K562 (cell line): ENCODE measurements around the gene SEC14L5. TPM values are rescaled to one million over a fixed set of nuclear protein-coding genes. Genes with fewer than 3 reads are reported as not detected.

ENCODE experiments used
- ATAC-seq: fragments of 200-7000 bp; cut with Tn5 transposase; 3 replicates; pipeline ENCODE4 v1.9.1; 2020; ENCODE audit warnings: moderate library complexity
- BruUV-seq: library from RNA; stranded (reverse); fragments of 400-500 nt; replicated peaks from 2 replicates; lab custom pipeline; 2021; lab: Mats Ljungman, UMichigan
- CTCF ChIA-PET: fragments of 300-600 bp; formaldehyde crosslinking; extraction: SDS; loops from one replicate; lab custom pipeline; 2021; ENCODE audit warnings: low intra/inter-chr PET ratio; lab: Yijun Ruan, JAX
- POLR2A ChIA-PET: fragments of 300-600, 350-650 bp; sonication (Branson Sonifier 250); formaldehyde crosslinking; extraction: SDS; loops from one replicate; lab custom pipeline; 2021; ENCODE audit warnings: antibody characterized with exemption, inconsistent platforms; lab: Yijun Ruan, JAX
- DNase-seq, 4 experiments: peaks; one replicate each; pipeline versions ENCODE4 v3.0.0 to v3.0.0-alpha.2; 2011 to 2018; ENCODE audit warnings: low spot score in 3 of 4, mixed read lengths in 3 of 4; ENCODE audit errors: extremely low read depth in 1 of 4
- FAIRE-seq: peaks from 2 replicates; lab custom pipeline; 2011; peaks lifted over from hg19 to GRCh38; lab: Jason Lieb, UNC
- H2AFZ ChIP-seq: 2 replicates; pipeline ENCODE4 v1.6.0; 2011; ENCODE audit warnings: low read depth, low read length, control low read depth, inconsistent platforms
- H3K27ac ChIP-seq: fragments of 200-600 bp; 3 replicates; pipeline ENCODE4 v1.8.0; 2011; ENCODE audit warnings: low read depth, mild to moderate bottlenecking, control low read depth, inconsistent platforms, low read length, moderate library complexity, mixed read lengths; ENCODE audit errors: extremely low read depth
- H3K27me3 ChIP-seq, 2 experiments: fragments of 300-600 bp in 1 of 2; 2 replicates in 1 of 2; 3 replicates in 1 of 2; pipeline versions ENCODE4 v1.6.0 to v1.8.0; 2011; ENCODE audit warnings: inconsistent platforms in 2 of 2, low read length in 2 of 2, mild to moderate bottlenecking in 1 of 2, mixed read lengths in 1 of 2, moderate library complexity in 1 of 2; ENCODE audit not compliant: control insufficient read depth in 2 of 2, insufficient read depth in 2 of 2
- H3K36me3 ChIP-seq: fragments of 300-600 bp; 3 replicates; pipeline ENCODE4 v1.8.0; 2011; ENCODE audit warnings: mild to moderate bottlenecking, low read length, inconsistent platforms; ENCODE audit not compliant: control insufficient read depth, insufficient read depth
- H3K4me1 ChIP-seq, 2 experiments: fragments of 200-600 bp in 1 of 2; replicated peaks in 1 of 2; 2 replicates in 1 of 2; 3 replicates in 1 of 2; pipeline versions ENCODE4 v1.5.1 to v1.8.0; 2011; ENCODE audit warnings: inconsistent platforms in 2 of 2, low read length in 2 of 2, mild to moderate bottlenecking in 1 of 2, mixed read lengths in 1 of 2, moderate library complexity in 1 of 2; ENCODE audit not compliant: control insufficient read depth in 2 of 2, insufficient read depth in 2 of 2
- H3K4me2 ChIP-seq: 2 replicates; pipeline ENCODE4 v1.6.1; 2011; ENCODE audit warnings: low read length, control low read depth, inconsistent platforms, mixed read lengths; ENCODE audit not compliant: insufficient read depth
- H3K4me3 ChIP-seq: fragments of 200-600 bp; sonication (generic), shearing (Covaris generic); 2 replicates; pipeline ENCODE4 v1.5.1; 2016; ENCODE audit warnings: control low read depth, inconsistent platforms
- H3K79me2 ChIP-seq: fragments of 200-600 bp; 3 replicates; pipeline ENCODE4 v1.8.0; 2011; ENCODE audit warnings: low read length, inconsistent platforms; ENCODE audit not compliant: control insufficient read depth, insufficient read depth
- H3K9ac ChIP-seq, 2 experiments: 2 replicates each; pipeline versions ENCODE4 v1.6.0 to v1.6.1; 2011; ENCODE audit warnings: low read depth in 2 of 2, low read length in 2 of 2, control low read depth in 1 of 2, inconsistent platforms in 1 of 2, mild to moderate bottlenecking in 1 of 2, mixed read lengths in 1 of 2; ENCODE audit not compliant: insufficient read depth in 1 of 2
- H3K9me1 ChIP-seq: one replicate; pipeline ENCODE4 v1.6.0; 2011; ENCODE audit warnings: inconsistent platforms, mild to moderate bottlenecking, low read length, moderate library complexity; ENCODE audit not compliant: control insufficient read depth, insufficient read depth
- H3K9me3 ChIP-seq: replicated peaks from 2 replicates; pipeline ENCODE4 v1.5.1; 2011; ENCODE audit warnings: low read depth, low read length, inconsistent platforms; ENCODE audit not compliant: control insufficient read depth, insufficient read depth
- H4K20me1 ChIP-seq: replicated peaks from 2 replicates; pipeline ENCODE4 v1.6.1; 2011; ENCODE audit warnings: low read length, inconsistent platforms, mixed read lengths; ENCODE audit not compliant: control insufficient read depth, insufficient read depth
- CBX1 ChIP-seq: sonication (generic); IDR thresholded peaks from 2 replicates; pipeline ENCODE4 v1.6.1; 2016; ENCODE audit warnings: antibody characterized with exemption, low read depth, mild to moderate bottlenecking
- FOSL1 ChIP-seq: fragments of 200-800 bp; sonication (Bioruptor generic); conservative IDR thresholded peaks from 2 replicates; pipeline ENCODE4 v1.6.1; 2016; ENCODE audit warnings: missing genetic modification characterization, missing compliant biosample characterization
- HOMEZ ChIP-seq: fragments of 250-450 bp; sonication (Bioruptor Pico); IDR thresholded peaks from 2 replicates; pipeline ENCODE4 v1.4.0; 2020; ENCODE audit warnings: mild to moderate bottlenecking, moderate library complexity
- NCOA2 ChIP-seq, 2 experiments: fragments of 450-650 bp; IDR thresholded peaks; 2 replicates each; pipeline ENCODE4 v1.6.1; 2018; ENCODE audit warnings: mild to moderate bottlenecking in 2 of 2, moderate library complexity in 1 of 2; ENCODE audit not compliant: partially characterized antibody in 2 of 2
- RBFOX2 ChIP-seq: fragments of 200-400 bp; formaldehyde crosslinking; IDR thresholded peaks from 2 replicates; pipeline ENCODE4 v1.6.1; 2017; ENCODE audit warnings: low read depth, mild to moderate bottlenecking, low read length, moderate library complexity
- SP1 ChIP-seq: sonication (generic); formaldehyde crosslinking; IDR thresholded peaks from 2 replicates; pipeline ENCODE4 v1.8.1; 2022; ENCODE audit warnings: mild to moderate bottlenecking, missing genetic modification reagents
- ZC3H8 ChIP-seq: fragments of 450-650 bp; IDR thresholded peaks from 2 replicates; pipeline ENCODE4 v1.6.1; 2017
- ZKSCAN1 ChIP-seq: fragments of 150-350 bp; IDR thresholded peaks from 2 replicates; pipeline ENCODE4 v1.6.1; 2016; ENCODE audit warnings: low read depth, low read length
- ZNF609 ChIP-seq: sonication (generic); formaldehyde crosslinking; IDR thresholded peaks from 2 replicates; pipeline ENCODE4 v1.8.1; 2023; ENCODE audit warnings: missing genetic modification reagents, mild to moderate bottlenecking, borderline replicate concordance
- WGBS: fragments of 100-300 bp; shearing (Covaris generic); methylation state at CpG from one replicate; pipeline ENCODE4 v1.1.6; 2016; ENCODE audit warnings: low coverage, mixed read lengths; ENCODE audit not compliant: insufficient coverage; ENCODE audit errors: missing lambda C conversion rate; 5-methylcytosine and 5-hydroxymethylcytosine counted together
- in situ Hi-C: fragments of 300-500 bp; cut with MboI; formaldehyde crosslinking; loops from 4 replicates; pipeline ENCODE4 v1.15.0; 2018; ENCODE audit warnings: inconsistent platforms, mixed read lengths
- intact Hi-C: fragments of 100-400 bp; cut with micrococcal nuclease; formaldehyde crosslinking; loops from 2 replicates; pipeline ENCODE4 v1.14.2; 2022
- polyA plus RNA-seq, 8 experiments: library from polyadenylated mRNA; depleted of rRNA in 4 of 8; stranded (reverse) in 5 of 8; unstranded in 3 of 8; fragments of >200 nt; fragmentation: Nextera tagmentation in 2 of 8; fragmentation: Illumina TruSeq in 1 of 8; extraction: Ambion mirVana in 2 of 8; extraction: Trizol in 1 of 8; gene quantifications; 2 replicates each; pipeline versions ENCODE4 v1.2.1 to v1.2.3, GENCODE V29; 2011 to 2014; ENCODE audit warnings: inconsistent platforms in 1 of 8, missing spikeins in 1 of 8
- total RNA-seq, 7 experiments: library from RNA; depleted of rRNA in 6 of 7; stranded (reverse); fragments of >200 nt in 6 of 7; fragmentation: Illumina TruSeq in 2 of 7; extraction: Trizol in 2 of 7; gene quantifications; 2 replicates each; pipeline versions ENCODE4 v1.2.1 to v1.2.3, GENCODE V29; 2011 to 2021; ENCODE audit warnings: low replicate concordance in 1 of 7

Gene SEC14L5
- total and polyA plus RNA-seq, 9 of the 15 experiments (the other 6 are each of a cell fraction or from before 2014, with no cell fraction given): 0.11 TPM; not detected in 8

DNA sequence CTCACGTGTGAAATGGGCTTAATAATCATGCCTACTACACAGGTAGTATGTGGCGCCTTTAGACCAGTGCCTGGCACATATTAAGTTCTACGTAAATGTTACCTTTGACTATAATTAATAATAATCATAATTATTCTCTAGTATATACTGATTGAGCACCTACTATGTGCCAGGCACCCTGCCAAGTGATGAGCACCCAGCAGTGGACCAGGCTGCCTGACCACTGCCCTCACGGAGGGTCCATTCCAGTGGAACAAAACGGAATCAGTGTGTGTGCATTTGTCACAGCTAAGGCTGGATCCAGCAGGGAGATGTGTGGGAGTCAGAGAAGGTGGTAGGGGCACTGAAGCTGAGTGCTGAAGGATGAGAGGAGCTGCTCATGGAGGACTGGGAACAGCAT lies 30.5 kb downstream of the SEC14L5 start:
- POLR2A ChIA-PET: interaction anchor here (0.6 to 0.9 kb wide), 2 partner anchors 8 to 403 kb away, joined by 3 to 4 read pairs; no protein-coding TSS in a partner anchor
- no TSS peak for BruUV-seq
- H3K9ac ChIP-seq: no peak overlapping the region

More for the DNA sequence above, 30.5 kb downstream of the SEC14L5 start:
- no peak overlapping the region for H2AFZ ChIP-seq
- H4K20me1 ChIP-seq: peaks cover 4% of the 10 kb centered on the region; the same call in 1 of the 2 replicates
- H3K9me1 ChIP-seq: no peaks in the 10 kb centered on the region
- FAIRE-seq (no peak), ATAC-seq (no peak), DNase-seq (peak in 2 of 4 experiments; percentile 4 to 8)
- H3K27ac ChIP-seq: no peak overlapping the region
- no peaks in the 10 kb centered on the region for H3K79me2 ChIP-seq
- intact Hi-C loops: no loop called here
- no peak overlapping the region for H3K4me2 ChIP-seq
- TF ChIP-seq ZKSCAN1 (peak; percentile 79), ZC3H8 (no peak), NCOA2 (IDR thresholded peaks at IDR 0.05; ENCODE audit: partially characterized antibody in 2 of 2) (no peak), HOMEZ (CRISPR knock-in tag) (no peak), FOSL1 (tag) (no peak), ZNF609 (no peak), RBFOX2 (no peak), SP1 (no peak), CBX1 (no peak)
- no peak overlapping the region for H3K4me3 ChIP-seq
- 4% methylated on average over 5 of the region's 5 CpGs for WGBS
- peaks cover 0 to 15% of the 10 kb centered on the region in 2 experiments; a peak in 3 of 5 replicates for H3K4me1 ChIP-seq
- in situ Hi-C loops: no loop called here
- H3K9me3 ChIP-seq: no peaks in the 10 kb centered on the region
- H3K27me3 ChIP-seq: peaks cover 23 to 33% of the 10 kb centered on the region in 2 experiments; a peak in 4 of 5 replicates
- H3K36me3 ChIP-seq: no peaks in the 10 kb centered on the region
- CTCF ChIA-PET: no interaction called here
